GM23338 (cell line): Measurements from ENCODE around the gene NLRP9. TPM values are rescaled to one million over a fixed set of nuclear protein-coding genes. Genes with fewer than 3 reads are reported as not detected.

Source experiments
- ATAC-seq: fragments of 200-7000 bp; cut with Tn5 transposase; 3 replicates; pipeline ENCODE4 v1.9.1; 2020
- DNase-seq: peaks from one replicate; pipeline ENCODE4 v3.0.0-alpha.2; 2015; ENCODE audit warnings: low spot score
- H2AFZ ChIP-seq: fragments of 200-600 bp; sonication (generic); 2 replicates; pipeline ENCODE4 v1.8.0; 2016; ENCODE audit warnings: antibody characterized with exemption, mild to moderate bottlenecking, moderate library complexity
- H3F3A ChIP-seq: fragments of 200-600 bp; sonication (generic); replicated peaks from 2 replicates; pipeline ENCODE4 v1.8.0; 2017; ENCODE audit warnings: antibody characterized with exemption, mixed run types, low read depth
- H3K27ac ChIP-seq: fragments of 200-600 bp; sonication (generic); 2 replicates; pipeline ENCODE4 v1.6.1; 2016; ENCODE audit warnings: low read depth
- H3K27me3 ChIP-seq: fragments of 200-600 bp; sonication (generic); 2 replicates; pipeline ENCODE4 v1.8.0; 2016; ENCODE audit warnings: mild to moderate bottlenecking, mixed run types, moderate library complexity; ENCODE audit not compliant: insufficient read depth
- H3K36me3 ChIP-seq: fragments of 200-600 bp; sonication (generic); 2 replicates; pipeline ENCODE4 v1.8.0; 2016; ENCODE audit warnings: mild to moderate bottlenecking; ENCODE audit not compliant: insufficient read depth
- H3K4me1 ChIP-seq: fragments of 200-600 bp; sonication (generic); 2 replicates; pipeline ENCODE4 v1.8.0; 2016; ENCODE audit warnings: mild to moderate bottlenecking, moderate library complexity; ENCODE audit not compliant: insufficient read depth
- H3K4me2 ChIP-seq: fragments of 200-600 bp; sonication (generic); 2 replicates; pipeline ENCODE4 v1.7.1; 2017; ENCODE audit warnings: mixed run types
- H3K4me3 ChIP-seq: fragments of 200-600 bp; sonication (generic); 2 replicates; pipeline ENCODE4 v1.6.1; 2016; ENCODE audit warnings: mixed run types
- H3K79me2 ChIP-seq: fragments of 200-600 bp; sonication (generic); replicated peaks from 2 replicates; pipeline ENCODE4 v1.8.0; 2017; ENCODE audit warnings: mild to moderate bottlenecking; ENCODE audit not compliant: insufficient read depth
- H3K9me2 ChIP-seq: fragments of 200-600 bp; sonication (generic); 2 replicates; pipeline ENCODE4 v1.8.0; 2017; ENCODE audit not compliant: insufficient read depth
- H4K20me1 ChIP-seq: fragments of 200-600 bp; sonication (generic); replicated peaks from 2 replicates; pipeline ENCODE4 v1.8.0; 2017; ENCODE audit warnings: mild to moderate bottlenecking; ENCODE audit not compliant: insufficient read depth
- H3K27ac Mint-ChIP-seq: 2 replicates; pipeline ENCODE4 v1.8.0; 2020; ENCODE audit warnings: inconsistent platforms, mild to moderate bottlenecking, moderate library complexity, mixed read lengths
- H3K27me3 Mint-ChIP-seq: 3 replicates; pipeline ENCODE4 v1.8.0; 2022; ENCODE audit warnings: low read depth, mild to moderate bottlenecking, moderate library complexity, mixed read lengths, inconsistent platforms; ENCODE audit not compliant: insufficient read depth, poor library complexity
- H3K36me3 Mint-ChIP-seq: 3 replicates; pipeline ENCODE4 v1.8.0; 2021; ENCODE audit warnings: low read depth, mild to moderate bottlenecking, inconsistent platforms, moderate library complexity, mixed read lengths
- H3K4me1 Mint-ChIP-seq: 3 replicates; pipeline ENCODE4 v1.8.0; 2020; ENCODE audit warnings: mild to moderate bottlenecking, inconsistent platforms, mixed read lengths
- H3K4me3 Mint-ChIP-seq: 3 replicates; pipeline ENCODE4 v1.8.0; 2021; ENCODE audit warnings: moderate library complexity, mild to moderate bottlenecking, inconsistent platforms, mixed read lengths
- H3K9me3 Mint-ChIP-seq: 3 replicates; pipeline ENCODE4 v1.8.0; 2020; ENCODE audit warnings: moderate library complexity, mild to moderate bottlenecking, inconsistent platforms, mixed read lengths
- CREB1 ChIP-seq: fragments of 250-450 bp; sonication (Bioruptor Pico); IDR thresholded peaks from 2 replicates; pipeline ENCODE4 v1.5.0; 2020; ENCODE audit warnings: low read depth, mild to moderate bottlenecking, moderate library complexity
- EZH2 ChIP-seq: fragments of 200-600 bp; sonication (generic); IDR thresholded peaks from one replicate; pipeline ENCODE4 v1.8.0; 2017; ENCODE audit warnings: antibody characterized with exemption, mild to moderate bottlenecking, low read depth; ENCODE audit not compliant: unreplicated experiment
- EZH2phosphoT487 ChIP-seq: fragments of 200-600 bp; sonication (generic); IDR thresholded peaks from one replicate; pipeline ENCODE4 v1.8.1; 2018; ENCODE audit warnings: antibody characterized with exemption; ENCODE audit not compliant: unreplicated experiment
- JUNB ChIP-seq: IDR thresholded peaks from one replicate; pipeline ENCODE4 v1.6.1; 2016; ENCODE audit warnings: antibody characterized with exemption; ENCODE audit not compliant: unreplicated experiment
- POLR2AphosphoS5 ChIP-seq: IDR thresholded peaks from 2 replicates; pipeline ENCODE4 v1.6.1; 2016; ENCODE audit warnings: antibody characterized with exemption, low read depth
- ZNF114 ChIP-seq: fragments of 250-450 bp; sonication (Bioruptor Pico); IDR thresholded peaks from 2 replicates; pipeline ENCODE4 v1.5.0; 2020; ENCODE audit warnings: mild to moderate bottlenecking, moderate library complexity
- ZNF331 ChIP-seq: fragments of 250-450 bp; sonication (Bioruptor Pico); IDR thresholded peaks from 2 replicates; pipeline ENCODE4 v1.5.0; 2020; ENCODE audit warnings: low read depth, mild to moderate bottlenecking, moderate library complexity
- polyA plus RNA-seq: library from polyadenylated mRNA; unstranded; fragments of >200 nt; fragmentation: Nextera tagmentation; extraction: Ambion mirVana; gene quantifications from 2 replicates; pipeline ENCODE4 v1.2.1, GENCODE V29; 2016
- total RNA-seq: library from RNA; depleted of rRNA; stranded (reverse); fragments of >200 nt; shearing (Covaris generic); gene quantifications from 2 replicates; pipeline ENCODE4 v1.2.3, GENCODE V29; 2014
- TF ChIP-seq, protein P1 (sequence below): IDR thresholded peaks from one replicate; pipeline ENCODE4 v1.6.1; 2018; ENCODE audit warnings: antibody characterized with exemption; ENCODE audit not compliant: unreplicated experiment
- TF ChIP-seq, protein P2 (sequence below): fragments of 250-450 bp; sonication (Bioruptor Pico); IDR thresholded peaks from 2 replicates; pipeline ENCODE4 v1.5.0; 2020; ENCODE audit warnings: mild to moderate bottlenecking, moderate library complexity

The NLRP9 gene
- total and polyA plus RNA-seq, 2 experiments from 2014 or later, result not detected

DNA sequence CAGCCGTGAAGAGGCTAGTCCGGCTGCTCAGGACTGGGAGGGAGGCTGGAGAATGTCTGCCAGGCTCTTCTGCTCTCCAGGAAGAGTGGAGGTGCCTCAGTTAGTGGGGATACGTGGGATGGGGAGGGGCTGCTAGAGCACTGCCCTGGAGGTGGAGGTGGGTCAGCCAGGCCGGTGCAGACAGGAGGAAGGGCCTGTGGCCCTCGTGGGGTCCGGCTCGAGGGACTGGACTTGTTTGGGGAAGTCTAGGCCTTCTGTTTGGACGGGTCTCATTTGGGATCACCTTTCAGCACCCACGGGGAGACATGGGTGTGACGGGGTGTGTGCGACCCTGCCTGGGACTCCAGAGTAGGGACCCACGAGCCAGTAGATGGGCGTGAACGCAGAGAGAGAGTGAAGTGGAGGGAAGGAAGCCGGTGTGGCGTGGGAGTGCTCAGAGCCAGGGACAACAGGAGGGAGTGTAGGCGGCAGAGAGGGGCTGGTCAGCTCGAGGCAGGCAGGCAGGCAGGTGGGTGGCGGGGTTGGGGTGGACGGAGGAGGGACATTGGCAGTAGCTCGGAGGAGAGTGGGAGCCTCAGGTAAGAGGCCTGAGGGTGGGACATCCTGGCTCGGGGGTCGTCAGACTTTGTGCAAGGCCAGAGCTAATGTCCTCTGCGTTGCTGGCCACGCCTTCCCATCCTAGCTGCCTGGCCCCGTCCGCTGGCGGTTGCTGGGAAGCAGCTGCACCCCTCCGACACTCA, 51.7 kb downstream of the NLRP9 start:
- Histone ChIP-seq H3K4me3 (no peak overlapping the region), H2AFZ (no peak overlapping the region), H3K4me2 (no peak overlapping the region), H3K79me2 (peaks cover 29% of the 10 kb centered on the region), H3K36me3 (peaks cover 4% of the 10 kb centered on the region; the same call in 1 of the 2 replicates), H3K27me3 (no peaks in the 10 kb centered on the region), H4K20me1 (peaks cover 9% of the 10 kb centered on the region; the same call in 1 of the 2 replicates), H3K4me1 (no peaks in the 10 kb centered on the region), H3K27ac (no peak overlapping the region), H3K9me2 (no peaks in the 10 kb centered on the region), H3F3A (no peaks in the 10 kb centered on the region)
- Mint-ChIP-seq H3K4me1 (no peaks in the 10 kb centered on the region), H3K36me3 (peaks cover 25% of the 10 kb centered on the region), H3K27ac (0 out of 2 replicates have a peak overlapping the region, but pooled peaks have one; percentile 14), H3K9me3 (no peaks in the 10 kb centered on the region), H3K4me3 (no peak overlapping the region), H3K27me3 (peaks cover 5% of the 10 kb centered on the region)
- TF ChIP-seq ZNF114 (CRISPR knock-in tag) (no peak), EZH2phosphoT487 (no peak), ZNF331 (no peak), POLR2AphosphoS5 (no peak), EZH2 (no peak), CREB1 (CRISPR knock-in tag) (no peak)
- TF ChIP-seq, protein P1, sequence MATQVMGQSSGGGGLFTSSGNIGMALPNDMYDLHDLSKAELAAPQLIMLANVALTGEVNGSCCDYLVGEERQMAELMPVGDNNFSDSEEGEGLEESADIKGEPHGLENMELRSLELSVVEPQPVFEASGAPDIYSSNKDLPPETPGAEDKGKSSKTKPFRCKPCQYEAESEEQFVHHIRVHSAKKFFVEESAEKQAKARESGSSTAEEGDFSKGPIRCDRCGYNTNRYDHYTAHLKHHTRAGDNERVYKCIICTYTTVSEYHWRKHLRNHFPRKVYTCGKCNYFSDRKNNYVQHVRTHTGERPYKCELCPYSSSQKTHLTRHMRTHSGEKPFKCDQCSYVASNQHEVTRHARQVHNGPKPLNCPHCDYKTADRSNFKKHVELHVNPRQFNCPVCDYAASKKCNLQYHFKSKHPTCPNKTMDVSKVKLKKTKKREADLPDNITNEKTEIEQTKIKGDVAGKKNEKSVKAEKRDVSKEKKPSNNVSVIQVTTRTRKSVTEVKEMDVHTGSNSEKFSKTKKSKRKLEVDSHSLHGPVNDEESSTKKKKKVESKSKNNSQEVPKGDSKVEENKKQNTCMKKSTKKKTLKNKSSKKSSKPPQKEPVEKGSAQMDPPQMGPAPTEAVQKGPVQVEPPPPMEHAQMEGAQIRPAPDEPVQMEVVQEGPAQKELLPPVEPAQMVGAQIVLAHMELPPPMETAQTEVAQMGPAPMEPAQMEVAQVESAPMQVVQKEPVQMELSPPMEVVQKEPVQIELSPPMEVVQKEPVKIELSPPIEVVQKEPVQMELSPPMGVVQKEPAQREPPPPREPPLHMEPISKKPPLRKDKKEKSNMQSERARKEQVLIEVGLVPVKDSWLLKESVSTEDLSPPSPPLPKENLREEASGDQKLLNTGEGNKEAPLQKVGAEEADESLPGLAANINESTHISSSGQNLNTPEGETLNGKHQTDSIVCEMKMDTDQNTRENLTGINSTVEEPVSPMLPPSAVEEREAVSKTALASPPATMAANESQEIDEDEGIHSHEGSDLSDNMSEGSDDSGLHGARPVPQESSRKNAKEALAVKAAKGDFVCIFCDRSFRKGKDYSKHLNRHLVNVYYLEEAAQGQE, result no peak
- DNase-seq (no peak), ATAC-seq (no peak)

DNA sequence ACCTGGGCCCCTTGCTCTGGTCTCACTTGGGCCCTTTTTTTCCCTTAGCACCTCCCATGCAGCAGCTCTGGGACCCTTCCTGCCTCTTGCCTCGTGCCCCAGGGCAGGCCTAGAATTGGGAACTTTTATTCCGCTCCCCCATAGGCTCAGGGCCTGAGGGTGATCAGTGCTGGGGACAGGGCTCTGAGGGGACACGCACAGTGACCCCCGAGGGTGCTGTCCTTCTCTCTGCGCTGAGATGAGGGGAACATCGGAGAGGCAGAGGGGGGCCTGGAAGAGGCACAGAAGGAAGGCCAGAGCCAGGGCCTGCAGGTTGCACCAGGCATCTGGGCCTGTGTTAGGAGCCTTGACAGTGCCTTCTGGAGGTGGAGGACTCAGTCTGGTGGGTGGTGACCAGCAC, 52.4 kb downstream of the NLRP9 start:
- Histone ChIP-seq H4K20me1 (peaks cover 13% of the 10 kb centered on the region; the same call in 1 of the 2 replicates), H3K27me3 (no peaks in the 10 kb centered on the region)
- TF ChIP-seq, protein P2, sequence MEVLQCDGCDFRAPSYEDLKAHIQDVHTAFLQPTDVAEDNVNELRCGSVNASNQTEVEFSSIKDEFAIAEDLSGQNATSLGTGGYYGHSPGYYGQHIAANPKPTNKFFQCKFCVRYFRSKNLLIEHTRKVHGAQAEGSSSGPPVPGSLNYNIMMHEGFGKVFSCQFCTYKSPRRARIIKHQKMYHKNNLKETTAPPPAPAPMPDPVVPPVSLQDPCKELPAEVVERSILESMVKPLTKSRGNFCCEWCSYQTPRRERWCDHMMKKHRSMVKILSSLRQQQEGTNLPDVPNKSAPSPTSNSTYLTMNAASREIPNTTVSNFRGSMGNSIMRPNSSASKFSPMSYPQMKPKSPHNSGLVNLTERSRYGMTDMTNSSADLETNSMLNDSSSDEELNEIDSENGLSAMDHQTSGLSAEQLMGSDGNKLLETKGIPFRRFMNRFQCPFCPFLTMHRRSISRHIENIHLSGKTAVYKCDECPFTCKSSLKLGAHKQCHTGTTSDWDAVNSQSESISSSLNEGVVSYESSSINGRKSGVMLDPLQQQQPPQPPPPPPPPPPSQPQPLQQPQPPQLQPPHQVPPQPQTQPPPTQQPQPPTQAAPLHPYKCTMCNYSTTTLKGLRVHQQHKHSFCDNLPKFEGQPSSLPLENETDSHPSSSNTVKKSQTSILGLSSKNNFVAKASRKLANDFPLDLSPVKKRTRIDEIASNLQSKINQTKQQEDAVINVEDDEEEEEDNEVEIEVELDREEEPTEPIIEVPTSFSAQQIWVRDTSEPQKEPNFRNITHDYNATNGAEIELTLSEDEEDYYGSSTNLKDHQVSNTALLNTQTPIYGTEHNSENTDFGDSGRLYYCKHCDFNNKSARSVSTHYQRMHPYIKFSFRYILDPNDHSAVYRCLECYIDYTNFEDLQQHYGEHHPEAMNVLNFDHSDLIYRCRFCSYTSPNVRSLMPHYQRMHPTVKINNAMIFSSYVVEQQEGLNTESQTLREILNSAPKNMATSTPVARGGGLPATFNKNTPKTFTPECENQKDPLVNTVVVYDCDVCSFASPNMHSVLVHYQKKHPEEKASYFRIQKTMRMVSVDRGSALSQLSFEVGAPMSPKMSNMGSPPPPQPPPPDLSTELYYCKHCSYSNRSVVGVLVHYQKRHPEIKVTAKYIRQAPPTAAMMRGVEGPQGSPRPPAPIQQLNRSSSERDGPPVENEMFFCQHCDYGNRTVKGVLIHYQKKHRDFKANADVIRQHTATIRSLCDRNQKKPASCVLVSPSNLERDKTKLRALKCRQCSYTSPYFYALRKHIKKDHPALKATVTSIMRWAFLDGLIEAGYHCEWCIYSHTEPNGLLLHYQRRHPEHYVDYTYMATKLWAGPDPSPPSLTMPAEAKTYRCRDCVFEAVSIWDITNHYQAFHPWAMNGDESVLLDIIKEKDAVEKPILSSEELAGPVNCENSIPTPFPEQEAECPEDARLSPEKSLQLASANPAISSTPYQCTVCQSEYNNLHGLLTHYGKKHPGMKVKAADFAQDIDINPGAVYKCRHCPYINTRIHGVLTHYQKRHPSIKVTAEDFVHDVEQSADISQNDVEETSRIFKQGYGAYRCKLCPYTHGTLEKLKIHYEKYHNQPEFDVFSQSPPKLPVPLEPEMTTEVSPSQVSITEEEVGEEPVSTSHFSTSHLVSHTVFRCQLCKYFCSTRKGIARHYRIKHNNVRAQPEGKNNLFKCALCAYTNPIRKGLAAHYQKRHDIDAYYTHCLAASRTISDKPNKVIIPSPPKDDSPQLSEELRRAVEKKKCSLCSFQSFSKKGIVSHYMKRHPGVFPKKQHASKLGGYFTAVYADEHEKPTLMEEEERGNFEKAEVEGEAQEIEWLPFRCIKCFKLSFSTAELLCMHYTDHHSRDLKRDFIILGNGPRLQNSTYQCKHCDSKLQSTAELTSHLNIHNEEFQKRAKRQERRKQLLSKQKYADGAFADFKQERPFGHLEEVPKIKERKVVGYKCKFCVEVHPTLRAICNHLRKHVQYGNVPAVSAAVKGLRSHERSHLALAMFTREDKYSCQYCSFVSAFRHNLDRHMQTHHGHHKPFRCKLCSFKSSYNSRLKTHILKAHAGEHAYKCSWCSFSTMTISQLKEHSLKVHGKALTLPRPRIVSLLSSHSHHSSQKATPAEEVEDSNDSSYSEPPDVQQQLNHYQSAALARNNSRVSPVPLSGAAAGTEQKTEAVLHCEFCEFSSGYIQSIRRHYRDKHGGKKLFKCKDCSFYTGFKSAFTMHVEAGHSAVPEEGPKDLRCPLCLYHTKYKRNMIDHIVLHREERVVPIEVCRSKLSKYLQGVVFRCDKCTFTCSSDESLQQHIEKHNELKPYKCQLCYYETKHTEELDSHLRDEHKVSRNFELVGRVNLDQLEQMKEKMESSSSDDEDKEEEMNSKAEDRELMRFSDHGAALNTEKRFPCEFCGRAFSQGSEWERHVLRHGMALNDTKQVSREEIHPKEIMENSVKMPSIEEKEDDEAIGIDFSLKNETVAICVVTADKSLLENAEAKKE (CRISPR knock-in tag), result no peak
- no peak for TF ChIP-seq JUNB

More for the DNA sequence above, 52.4 kb downstream of the NLRP9 start:
- no peaks in the 10 kb centered on the region for H3K4me1 Mint-ChIP-seq
- H3K4me3 Mint-ChIP-seq, result no peak overlapping the region
- Histone ChIP-seq H3K9me2 (no peaks in the 10 kb centered on the region), H3K4me1 (no peaks in the 10 kb centered on the region), H3K79me2 (peaks cover 33% of the 10 kb centered on the region), H3K27ac (no peak overlapping the region), H3F3A (no peaks in the 10 kb centered on the region), H3K4me3 (no peak overlapping the region), H3K4me2 (no peak overlapping the region), H2AFZ (no peak overlapping the region), H3K36me3 (peaks cover 4% of the 10 kb centered on the region; the same call in 1 of the 2 replicates)
- H3K9me3 Mint-ChIP-seq, result no peaks in the 10 kb centered on the region
- peaks cover 3% of the 10 kb centered on the region for H3K27me3 Mint-ChIP-seq
- DNase-seq (no peak), ATAC-seq (no peak)
- peaks cover 20% of the 10 kb centered on the region for H3K36me3 Mint-ChIP-seq
- no peak overlapping the region for H3K27ac Mint-ChIP-seq
